Activated CD4-positive, CD25-positive, alpha-beta regulatory T cell (primary cell): ENCODE results near the gene RAB11FIP4.

Experiments used
- DNase-seq, 4 experiments: peaks; one replicate each; lab custom pipeline; 2025; lab: John Stamatoyannopoulos, UW

The RAB11FIP4 gene

DNA sequence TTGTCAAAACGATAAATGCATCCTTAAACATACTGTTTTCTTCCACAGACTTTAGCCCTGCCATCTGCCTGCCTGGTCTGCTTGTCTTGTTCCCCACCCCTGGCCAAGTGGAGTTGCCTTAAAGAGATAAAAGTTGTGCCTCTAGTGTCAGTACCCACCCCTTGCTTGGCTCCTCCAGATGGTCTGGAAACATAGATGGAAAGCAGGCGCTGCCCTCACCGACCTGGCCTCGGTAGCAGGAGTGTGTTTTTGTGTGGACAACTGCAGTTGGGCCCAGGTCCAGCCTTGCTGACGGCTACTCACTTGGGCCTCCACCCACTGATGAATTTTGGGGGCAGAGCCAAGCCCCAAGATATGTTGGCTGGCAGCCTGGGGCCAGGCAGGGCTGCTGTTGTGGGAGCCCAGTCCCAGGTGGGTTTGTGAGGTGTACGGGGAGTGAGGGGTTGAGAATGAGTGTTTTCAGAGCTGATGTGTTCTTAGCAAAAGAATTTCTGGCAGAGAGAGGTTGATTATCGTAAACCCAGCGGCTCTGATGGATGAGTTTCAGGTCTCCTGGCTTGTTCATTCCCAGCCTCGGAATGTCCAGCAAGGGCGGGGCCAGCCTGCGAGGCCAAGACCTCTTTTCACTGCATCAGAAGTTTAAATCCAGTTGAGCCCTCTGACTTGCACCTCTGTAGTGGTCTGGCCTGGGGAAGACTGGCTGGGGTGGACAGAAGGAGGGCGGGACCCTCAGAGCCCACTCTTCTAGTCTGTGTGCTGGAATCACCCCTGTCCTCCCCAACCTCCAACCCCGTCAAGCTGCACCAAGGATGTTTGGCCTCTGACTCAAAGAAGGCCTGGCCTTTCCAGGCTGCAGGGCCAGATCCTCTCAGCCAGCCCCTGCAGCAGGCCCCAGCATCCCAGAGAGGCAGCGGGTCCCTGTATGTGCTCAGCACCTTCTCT lies 179.7 kb downstream of the RAB11FIP4 start:
- no peak for DNase-seq

DNA sequence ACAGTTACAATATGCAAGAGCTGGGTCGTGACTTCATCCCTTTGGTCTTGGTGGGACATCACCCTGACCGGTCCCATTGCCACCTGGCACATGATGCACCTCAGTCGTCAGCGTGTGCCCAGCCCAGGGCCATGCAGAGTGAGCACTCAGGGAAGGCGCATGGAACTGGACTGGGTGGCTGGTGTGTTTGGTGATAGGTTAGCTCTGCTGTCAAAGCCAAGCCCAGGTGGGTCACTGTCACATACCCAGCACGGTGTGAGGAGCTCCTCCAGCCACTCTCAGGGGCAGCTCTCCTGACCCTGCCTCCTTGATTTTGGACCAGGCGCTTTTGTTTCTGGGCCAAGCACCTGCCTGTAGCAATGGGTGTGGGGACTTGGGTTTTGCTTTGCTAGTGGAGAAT lies 180.9 kb downstream of the RAB11FIP4 start:
- DNase-seq = no peak

DNA sequence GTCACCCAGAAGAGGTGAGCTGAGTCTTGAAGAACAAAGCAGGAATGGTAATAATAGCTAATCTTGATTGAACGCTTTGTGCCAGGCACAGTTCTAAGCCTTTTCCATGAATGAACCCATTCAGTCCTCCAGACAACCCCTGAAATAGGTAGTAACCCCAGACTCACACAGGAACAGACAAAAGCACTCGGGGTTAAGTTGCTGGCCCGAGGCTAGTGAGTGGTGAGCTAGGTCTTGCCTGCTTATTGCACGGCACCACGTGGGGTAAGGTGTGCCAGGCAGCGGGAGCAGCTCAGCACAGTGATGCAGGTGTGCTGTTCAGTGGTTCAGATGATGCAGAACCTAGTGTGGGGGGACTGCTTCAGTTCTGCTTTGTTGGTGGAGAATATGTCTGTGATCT lies 181.6 kb downstream of the RAB11FIP4 start:
- no peak for DNase-seq

DNA sequence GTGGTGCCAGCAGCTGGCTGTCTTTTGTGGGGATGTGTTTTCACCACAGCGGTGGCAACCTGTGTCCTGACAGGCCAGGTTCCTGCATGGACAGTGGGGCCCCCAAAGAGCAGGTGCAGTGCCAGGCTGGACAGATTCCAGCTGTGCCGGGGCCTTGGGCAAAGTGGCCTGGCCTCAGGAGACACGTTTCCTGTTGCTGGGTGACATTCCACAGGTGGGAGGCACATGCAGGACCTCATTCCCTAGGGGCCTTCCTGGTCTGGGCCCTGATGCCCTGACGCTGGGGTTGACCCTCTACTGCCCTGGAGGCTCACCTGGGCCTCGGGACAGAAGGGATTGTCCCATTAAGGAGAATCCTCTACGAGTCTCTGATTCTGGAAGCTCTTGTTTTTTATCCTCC lies 182.4 kb downstream of the RAB11FIP4 start:
- DNase-seq = no peak

DNA sequence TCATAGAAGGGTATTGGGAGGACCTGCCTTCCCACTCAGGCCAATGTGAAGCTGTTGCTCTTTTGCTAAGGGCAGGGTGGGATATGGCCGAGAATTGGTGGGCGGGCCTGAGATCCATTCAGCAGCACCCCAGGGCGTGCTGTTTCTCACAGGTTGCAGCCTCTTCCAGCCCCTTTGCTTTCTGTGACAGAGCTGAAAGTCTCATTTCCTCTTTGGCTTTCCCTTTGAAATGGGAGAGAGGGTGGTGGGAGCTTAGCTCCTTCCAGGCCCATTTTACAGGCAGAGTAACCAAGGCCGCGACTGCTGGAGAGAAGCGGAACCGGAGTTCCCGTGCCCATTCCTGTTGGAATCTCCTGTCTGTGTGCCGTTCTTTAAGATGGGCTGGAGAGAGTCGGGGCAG lies 183.0 kb downstream of the RAB11FIP4 start:
- DNase-seq = no peak

DNA sequence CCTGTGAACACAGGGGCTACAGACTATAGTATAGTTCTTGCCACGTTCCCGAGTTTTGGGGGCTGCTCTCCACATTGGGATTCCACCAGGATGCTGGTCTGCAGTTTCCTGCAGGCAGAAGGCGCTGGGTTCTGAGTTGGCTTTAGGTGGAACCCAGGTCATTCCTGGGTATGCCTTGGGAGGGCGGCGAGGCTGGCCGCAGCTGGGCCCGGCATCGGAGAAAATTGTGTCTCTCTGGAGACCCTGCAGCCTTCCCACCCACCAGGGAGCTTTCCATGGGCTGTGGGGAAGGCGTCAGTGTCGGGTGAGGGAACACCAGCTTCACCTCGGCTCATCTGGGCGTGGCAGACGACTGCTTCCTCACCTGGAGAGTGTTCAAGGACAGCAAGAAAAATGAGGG lies 183.6 kb downstream of the RAB11FIP4 start:
- DNase-seq = no peak

DNA sequence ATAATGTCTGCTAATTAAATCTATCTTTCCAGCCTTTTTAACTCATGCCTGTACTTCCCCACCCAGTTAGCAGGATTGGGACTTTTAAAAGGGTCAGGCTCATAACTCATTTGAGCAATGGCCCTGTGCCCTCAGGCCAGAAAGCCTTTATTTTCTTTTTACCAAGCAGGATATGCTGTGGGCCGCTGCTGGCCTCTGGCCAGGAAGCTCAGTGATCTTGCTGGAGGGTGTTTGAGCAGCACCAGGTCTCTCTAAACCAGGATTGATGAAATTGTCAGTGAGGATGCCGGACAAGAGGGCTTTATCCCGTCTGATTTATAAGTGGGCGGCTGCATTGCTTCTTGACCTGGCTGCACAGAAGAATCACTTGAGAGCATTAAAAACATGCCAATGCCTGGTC lies 187.8 kb downstream of the RAB11FIP4 start:
- DNase-seq = no peak

DNA sequence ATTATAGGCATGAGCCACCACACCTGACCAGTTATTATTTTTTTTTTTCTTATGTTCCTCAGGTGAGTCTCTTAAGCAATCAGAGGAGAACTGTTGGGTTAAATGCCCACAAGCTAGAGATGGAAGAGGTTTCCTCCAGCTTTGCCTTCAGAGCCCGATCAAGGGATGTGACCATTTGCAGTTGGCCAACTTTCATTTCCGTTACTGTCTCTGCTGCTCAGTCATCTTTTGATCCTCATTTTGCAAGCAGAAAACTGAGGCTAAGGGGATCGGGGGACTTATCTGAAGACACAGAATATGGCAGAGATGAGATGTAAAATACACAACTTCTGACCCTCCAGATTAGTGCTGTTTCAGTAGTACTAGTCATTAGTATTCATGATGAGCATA lies 188.8 kb downstream of the RAB11FIP4 start:
- no peak for DNase-seq

DNA sequence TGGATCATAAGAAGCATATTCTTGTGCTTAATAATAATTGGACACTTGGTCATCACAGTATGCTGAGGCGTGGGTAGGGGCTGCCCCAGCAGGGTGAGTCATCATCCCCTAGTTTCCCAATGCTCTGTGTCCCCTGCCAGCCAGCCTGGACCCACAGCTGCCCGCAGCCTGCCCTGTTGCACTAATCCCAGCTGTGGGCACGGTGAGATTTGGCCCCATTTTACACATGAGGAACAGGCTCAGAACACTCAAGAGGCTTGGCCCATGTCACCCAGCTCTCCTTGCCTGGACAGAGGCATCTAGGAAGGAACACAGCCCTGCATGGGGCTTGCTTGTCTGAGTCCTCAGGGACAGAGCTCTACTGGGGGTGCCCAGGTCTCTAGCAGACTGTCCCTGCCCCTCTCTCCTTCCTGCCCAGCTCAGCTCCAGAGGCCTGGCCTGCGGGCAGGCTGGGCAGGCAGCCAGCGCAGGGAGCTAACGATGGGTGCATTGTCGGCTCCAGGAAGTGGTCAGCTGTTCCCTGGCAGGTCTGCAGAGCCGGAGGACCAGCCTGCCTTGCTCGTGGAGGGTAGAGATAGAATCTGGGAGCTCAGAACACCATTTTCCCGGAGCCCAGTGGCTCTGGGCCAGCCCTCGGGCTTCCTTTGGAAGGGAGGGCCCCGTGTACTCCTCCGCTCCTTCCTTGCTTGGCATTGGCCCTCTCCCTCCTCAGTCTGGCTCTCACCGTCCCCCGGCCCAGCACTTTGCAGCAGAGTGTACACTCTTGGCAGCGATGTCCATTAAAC lies 189.4 kb downstream of the RAB11FIP4 start:
- no peak for DNase-seq

DNA sequence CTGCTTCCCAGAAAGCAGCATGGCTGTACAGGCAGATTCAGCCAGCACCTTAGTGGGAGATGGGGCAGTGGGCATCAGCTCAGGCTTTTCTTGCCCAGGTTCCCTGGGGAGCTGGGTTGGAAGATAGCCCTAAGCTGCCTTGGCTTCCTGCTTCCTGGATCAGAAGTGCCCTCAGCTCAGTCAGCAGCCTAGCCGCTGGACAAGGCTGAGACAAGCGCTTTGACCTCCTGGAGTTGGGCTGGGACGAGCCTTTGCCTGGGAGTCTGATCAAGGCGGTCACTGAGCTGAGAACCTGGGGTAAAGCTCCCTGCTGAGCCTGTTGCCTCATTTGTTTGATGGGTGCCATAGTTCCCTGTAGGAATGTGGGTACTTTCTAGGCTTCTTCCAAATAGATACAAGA lies 190.0 kb downstream of the RAB11FIP4 start:
- no peak for DNase-seq

DNA sequence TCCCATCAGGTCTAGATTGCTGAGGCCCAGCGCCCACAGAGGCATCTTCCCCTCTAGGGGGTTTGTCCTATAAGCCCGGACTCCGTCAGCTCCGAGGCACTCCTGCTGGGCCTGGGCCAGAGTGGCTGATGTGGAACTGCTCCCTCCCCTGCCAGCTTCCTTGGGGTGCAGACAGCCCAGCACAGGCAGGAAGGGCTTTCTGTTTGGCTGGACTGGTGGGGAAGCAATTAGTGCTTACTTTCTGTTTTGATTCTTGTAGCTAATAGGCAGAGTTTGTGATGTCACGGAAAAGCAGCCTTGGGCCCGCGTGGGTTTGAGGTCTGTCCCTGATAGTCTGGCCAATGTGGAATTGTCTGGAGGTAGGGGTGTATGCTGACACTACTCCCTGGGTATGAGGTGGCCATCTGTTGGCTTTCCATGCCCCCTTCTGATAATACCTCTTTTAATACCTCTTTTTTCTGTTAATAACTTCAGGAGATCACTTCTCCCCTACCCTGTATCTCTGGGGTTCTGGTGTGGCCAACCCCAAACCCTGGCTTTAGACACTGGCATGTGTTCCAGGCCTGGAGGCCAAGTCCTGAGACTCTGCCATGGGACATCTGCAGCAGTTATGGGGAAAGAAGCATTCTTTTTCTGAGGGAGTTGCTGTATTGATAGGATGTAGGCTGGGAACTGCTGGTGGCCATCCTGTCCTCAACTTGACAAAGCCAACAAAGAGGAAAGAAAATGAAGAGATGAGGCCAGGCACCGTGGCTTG lies 190.9 kb downstream of the RAB11FIP4 start:
- DNase-seq = no peak

DNA sequence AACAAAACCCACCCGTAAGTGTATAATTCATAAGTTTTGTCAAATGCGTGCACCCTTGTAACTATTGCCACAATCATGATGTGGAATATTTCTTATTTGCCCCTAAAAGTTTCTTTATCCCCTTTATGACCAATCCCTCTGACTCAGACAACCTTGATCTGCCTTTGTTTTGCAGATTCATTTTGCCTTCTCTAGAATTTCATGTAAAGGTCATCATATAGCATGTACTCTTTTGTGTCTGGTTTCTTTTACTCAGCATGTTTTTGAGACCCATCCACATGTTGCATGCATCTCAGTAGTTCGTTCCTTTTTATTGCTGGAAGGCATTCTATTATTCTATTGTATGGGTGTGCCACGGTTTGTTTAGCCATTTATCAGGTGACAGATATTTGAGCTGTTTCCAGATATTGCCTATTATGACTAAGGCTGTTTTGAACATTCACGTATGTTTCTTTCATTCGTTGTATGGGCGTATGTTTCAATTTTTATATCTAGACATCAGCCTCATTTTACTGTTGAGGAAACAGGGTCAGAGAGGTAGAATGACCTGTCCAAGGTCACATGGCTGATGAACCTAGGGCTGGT lies 192.4 kb downstream of the RAB11FIP4 start:
- no peak for DNase-seq

DNA sequence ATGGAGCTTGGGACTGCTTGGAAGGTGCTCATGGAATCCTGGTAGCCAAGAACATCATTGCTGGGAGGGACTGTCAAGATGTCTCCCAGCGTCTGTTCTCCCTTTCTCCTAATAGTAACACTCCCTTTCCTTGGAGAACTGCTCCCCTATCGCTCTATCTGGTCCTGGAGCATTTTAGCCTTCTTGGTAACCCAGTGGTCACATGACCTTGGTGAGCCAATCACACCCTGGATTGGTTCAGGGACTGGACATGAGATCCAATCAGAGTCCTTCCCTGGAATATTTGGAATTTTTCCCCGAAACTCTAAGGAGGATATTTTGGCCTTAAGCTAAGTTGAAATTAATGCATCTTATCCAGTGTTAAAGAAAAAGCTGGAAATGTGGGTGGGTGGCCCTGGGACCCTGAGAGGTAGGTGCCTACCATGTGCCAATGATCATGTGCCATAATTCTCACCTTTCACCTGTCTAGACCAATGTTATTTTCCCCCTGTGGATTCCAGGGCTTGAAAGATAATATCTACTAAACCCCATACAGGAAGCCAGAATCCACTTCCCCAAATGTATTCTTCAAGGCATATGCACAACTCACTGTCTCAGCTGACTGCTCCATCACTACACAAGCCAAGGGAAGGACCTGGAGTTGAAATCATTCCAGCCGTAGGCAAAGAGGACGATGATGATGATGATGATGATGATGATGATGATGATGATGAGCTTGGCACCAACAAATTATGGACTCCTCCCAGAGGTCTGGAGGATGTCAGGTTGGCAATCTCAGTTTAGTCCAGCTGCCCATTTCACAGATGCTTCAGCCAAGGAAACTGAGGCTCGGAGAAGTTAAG lies 193.2 kb downstream of the RAB11FIP4 start:
- no peak for DNase-seq

DNA sequence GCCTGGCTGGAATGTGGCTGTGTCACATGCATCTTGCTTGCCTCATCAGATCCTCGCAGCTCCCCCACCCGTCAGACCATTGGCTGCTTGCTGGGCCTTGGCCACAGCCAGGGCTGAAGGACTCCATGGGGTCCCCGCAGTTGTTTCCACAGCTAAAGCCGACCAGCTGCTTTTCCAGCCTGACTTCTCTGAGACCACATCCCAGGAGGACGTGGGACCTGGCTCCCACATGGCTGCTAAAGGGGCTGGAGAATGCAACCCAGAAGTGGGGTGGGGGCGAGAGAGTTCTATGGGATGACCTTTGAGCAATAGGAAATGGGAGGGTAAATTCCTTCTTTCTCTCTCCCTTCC lies 193.8 kb downstream of the RAB11FIP4 start:
- no peak for DNase-seq

DNA sequence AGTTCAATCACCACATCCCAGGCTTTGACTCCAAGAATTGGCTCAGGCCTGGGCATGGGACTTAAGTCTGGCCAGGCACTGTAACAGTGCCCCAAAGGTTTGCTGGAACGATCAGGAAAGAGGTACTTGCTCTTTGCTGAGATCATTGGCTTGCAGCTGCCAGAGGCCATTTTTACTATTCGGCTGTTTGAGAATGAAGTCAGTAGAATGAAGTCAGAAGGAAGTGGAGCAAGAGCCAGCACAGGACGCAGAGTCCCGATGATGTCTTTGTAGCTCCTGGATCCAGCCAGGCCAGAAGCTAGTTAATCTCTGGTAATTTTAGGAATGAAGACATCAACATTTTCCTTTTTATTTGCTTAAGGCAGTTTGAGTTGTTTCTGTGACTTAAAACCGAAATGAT lies 195.5 kb downstream of the RAB11FIP4 start:
- no peak for DNase-seq

DNA sequence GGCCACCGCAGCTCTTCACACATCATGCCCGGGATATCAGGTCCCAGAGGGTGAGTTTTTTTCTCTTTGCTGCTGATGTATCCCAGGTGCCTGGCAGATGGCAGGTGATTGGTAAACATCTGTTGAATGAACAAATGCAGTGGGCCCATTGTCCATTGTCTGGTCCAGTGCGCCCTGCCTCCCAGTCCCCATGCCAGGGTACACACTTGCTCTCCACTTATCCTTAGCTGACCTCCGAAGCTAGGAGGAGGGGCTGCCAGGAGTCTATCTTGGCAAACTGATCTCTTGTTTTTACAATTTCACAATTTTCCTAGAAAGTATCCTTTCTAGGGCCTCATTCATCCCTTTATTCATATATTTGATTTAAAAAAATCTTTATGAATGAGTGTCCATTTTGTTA lies 196.0 kb downstream of the RAB11FIP4 start:
- no peak for DNase-seq
